K562 (cell line): ENCODE data around the gene NYAP2.

Experiments used
- EGR1 ChIP-seq: fragments of 450-650 bp; conservative IDR thresholded peaks from 2 replicates; pipeline ENCODE4 v1.6.1; 2017; ENCODE audit warnings: mild to moderate bottlenecking
- GATAD2A ChIP-seq: fragments of 450-650 bp; IDR thresholded peaks from 2 replicates; pipeline ENCODE4 v1.6.1; 2017
- PHB ChIP-seq: fragments of 250-450 bp; sonication (Bioruptor Pico); IDR thresholded peaks from 2 replicates; pipeline ENCODE4 v1.5.0; 2021
- TCF7L2 ChIP-seq: fragments of 150-350 bp; IDR thresholded peaks from 2 replicates; pipeline ENCODE4 v1.6.1; 2016; ENCODE audit warnings: low read depth, mild to moderate bottlenecking, low read length, moderate library complexity
- TGIF2 ChIP-seq: sonication (generic); formaldehyde crosslinking; IDR thresholded peaks from 2 replicates; pipeline ENCODE4 v1.8.1; 2022; ENCODE audit warnings: mild to moderate bottlenecking, missing genetic modification reagents, moderate library complexity
- YY1 ChIP-seq, 3 experiments: IDR thresholded peaks; 2 replicates each; pipeline ENCODE4 v1.6.1; 2011; ENCODE audit warnings: low read length in 2 of 3, mild to moderate bottlenecking in 2 of 3, moderate library complexity in 2 of 3, borderline replicate concordance in 1 of 3, control low read depth in 1 of 3, low read depth in 1 of 3; ENCODE audit not compliant: insufficient read depth in 3 of 3, insufficient replicate concordance in 2 of 3, control insufficient read depth in 1 of 3, insufficient read length in 1 of 3; ENCODE audit errors: extremely low read depth in 1 of 3
- TF ChIP-seq, protein P1 (sequence below): fragments of 450-650 bp; IDR thresholded peaks from 2 replicates; pipeline ENCODE4 v1.6.1; 2017; ENCODE audit warnings: antibody characterized with exemption, mild to moderate bottlenecking

GRCh38 chr2:225566798-225567197, 167.3 kb downstream of the NYAP2 start:
- TF ChIP-seq GATAD2A = no peak
- no peak for TF ChIP-seq EGR1
- TF ChIP-seq TCF7L2 = no peak
- TF ChIP-seq PHB (CRISPR knock-in tag) = no peak
- TF ChIP-seq, protein P1, sequence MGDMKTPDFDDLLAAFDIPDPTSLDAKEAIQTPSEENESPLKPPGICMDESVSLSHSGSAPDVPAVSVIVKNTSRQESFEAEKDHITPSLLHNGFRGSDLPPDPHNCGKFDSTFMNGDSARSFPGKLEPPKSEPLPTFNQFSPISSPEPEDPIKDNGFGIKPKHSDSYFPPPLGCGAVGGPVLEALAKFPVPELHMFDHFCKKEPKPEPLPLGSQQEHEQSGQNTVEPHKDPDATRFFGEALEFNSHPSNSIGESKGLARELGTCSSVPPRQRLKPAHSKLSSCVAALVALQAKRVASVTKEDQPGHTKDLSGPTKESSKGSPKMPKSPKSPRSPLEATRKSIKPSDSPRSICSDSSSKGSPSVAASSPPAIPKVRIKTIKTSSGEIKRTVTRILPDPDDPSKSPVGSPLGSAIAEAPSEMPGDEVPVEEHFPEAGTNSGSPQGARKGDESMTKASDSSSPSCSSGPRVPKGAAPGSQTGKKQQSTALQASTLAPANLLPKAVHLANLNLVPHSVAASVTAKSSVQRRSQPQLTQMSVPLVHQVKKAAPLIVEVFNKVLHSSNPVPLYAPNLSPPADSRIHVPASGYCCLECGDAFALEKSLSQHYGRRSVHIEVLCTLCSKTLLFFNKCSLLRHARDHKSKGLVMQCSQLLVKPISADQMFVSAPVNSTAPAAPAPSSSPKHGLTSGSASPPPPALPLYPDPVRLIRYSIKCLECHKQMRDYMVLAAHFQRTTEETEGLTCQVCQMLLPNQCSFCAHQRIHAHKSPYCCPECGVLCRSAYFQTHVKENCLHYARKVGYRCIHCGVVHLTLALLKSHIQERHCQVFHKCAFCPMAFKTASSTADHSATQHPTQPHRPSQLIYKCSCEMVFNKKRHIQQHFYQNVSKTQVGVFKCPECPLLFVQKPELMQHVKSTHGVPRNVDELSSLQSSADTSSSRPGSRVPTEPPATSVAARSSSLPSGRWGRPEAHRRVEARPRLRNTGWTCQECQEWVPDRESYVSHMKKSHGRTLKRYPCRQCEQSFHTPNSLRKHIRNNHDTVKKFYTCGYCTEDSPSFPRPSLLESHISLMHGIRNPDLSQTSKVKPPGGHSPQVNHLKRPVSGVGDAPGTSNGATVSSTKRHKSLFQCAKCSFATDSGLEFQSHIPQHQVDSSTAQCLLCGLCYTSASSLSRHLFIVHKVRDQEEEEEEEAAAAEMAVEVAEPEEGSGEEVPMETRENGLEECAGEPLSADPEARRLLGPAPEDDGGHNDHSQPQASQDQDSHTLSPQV = no peak
- no peak for TF ChIP-seq TGIF2 (CRISPR knock-in tag)
- TF ChIP-seq YY1 (IDR thresholded peaks at IDR 0.05; ENCODE audit: borderline replicate concordance in 1 of 3, control insufficient read depth in 1 of 3, extremely low read depth in 1 of 3, insufficient read depth in 3 of 3, insufficient read length in 1 of 3, insufficient replicate concordance in 2 of 3, low read depth in 1 of 3, low read length in 2 of 3) = no peak
